Peyer's patch (tissue), 4 donors: Measurements from ENCODE around the gene KRT77.

Experiments
- POLR2A ChIP-seq, 2 donors: fragments of 450-650 bp; IDR thresholded peaks; one replicate each; pipeline ENCODE4 v1.5.1; 2017; ENCODE audit warnings: antibody characterized with exemption in 2 of 2, mild to moderate bottlenecking in 2 of 2, moderate library complexity in 2 of 2
- TF ChIP-seq, protein P1 (sequence below), 6 experiments: fragments of 450-650 bp in 4 of 6; fragments of 200-600 bp in 2 of 6; sonication (generic) in 1 of 6; IDR thresholded peaks; one replicate each; pipeline ENCODE4 v1.5.1; 2017 to 2019; ENCODE audit warnings: antibody characterized with exemption in 6 of 6, mild to moderate bottlenecking in 3 of 6, moderate library complexity in 1 of 6

DNA sequence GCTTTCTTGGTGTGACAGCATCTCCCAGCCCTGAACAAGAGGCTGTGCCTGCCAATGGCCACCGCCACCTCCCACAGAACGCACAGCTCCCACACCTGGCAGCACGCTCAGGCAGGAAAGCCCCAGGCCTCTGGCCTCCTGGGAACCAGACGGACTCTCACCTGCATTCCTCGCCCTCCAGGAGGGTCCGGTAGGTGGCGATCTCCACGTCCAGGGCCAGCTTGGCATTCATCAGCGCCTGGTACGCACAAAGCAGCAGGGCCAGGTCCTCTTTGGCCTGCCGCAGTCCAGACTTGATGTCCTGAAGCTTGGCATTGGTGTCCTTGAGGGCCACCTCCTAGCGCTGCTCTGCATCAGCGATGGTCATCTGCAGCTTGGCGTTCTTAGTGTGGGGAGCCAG lies 12.1 kb upstream of the KRT77 start:
- TF ChIP-seq, protein P1, sequence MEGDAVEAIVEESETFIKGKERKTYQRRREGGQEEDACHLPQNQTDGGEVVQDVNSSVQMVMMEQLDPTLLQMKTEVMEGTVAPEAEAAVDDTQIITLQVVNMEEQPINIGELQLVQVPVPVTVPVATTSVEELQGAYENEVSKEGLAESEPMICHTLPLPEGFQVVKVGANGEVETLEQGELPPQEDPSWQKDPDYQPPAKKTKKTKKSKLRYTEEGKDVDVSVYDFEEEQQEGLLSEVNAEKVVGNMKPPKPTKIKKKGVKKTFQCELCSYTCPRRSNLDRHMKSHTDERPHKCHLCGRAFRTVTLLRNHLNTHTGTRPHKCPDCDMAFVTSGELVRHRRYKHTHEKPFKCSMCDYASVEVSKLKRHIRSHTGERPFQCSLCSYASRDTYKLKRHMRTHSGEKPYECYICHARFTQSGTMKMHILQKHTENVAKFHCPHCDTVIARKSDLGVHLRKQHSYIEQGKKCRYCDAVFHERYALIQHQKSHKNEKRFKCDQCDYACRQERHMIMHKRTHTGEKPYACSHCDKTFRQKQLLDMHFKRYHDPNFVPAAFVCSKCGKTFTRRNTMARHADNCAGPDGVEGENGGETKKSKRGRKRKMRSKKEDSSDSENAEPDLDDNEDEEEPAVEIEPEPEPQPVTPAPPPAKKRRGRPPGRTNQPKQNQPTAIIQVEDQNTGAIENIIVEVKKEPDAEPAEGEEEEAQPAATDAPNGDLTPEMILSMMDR (IDR thresholded peaks at IDR 0.05) = peak in 3 of 6 experiments; percentile 28 to 30 (median 28)
- TF ChIP-seq POLR2A (IDR thresholded peaks at IDR 0.05) = no peak
